AG04449 (cell line): ENCODE measurements around the gene RMND1.
A peak's percentile ranks its signal among the peaks of the same experiment; 100 is the strongest.

Source experiments
- CTCF ChIA-PET: fragments of 350-600 bp; formaldehyde crosslinking; extraction: SDS; loops from one replicate; lab custom pipeline; 2021; ENCODE audit warnings: antibody characterized with exemption; lab: Yijun Ruan, JAX
- POLR2A ChIA-PET: fragments of 400-600, 350-600 bp; formaldehyde crosslinking; extraction: SDS; loops from one replicate; lab custom pipeline; 2020; ENCODE audit warnings: antibody characterized with exemption, inconsistent platforms; lab: Yijun Ruan, JAX
- DNase-seq: peaks from one replicate; pipeline ENCODE4 v3.0.0-alpha.2; 2010; ENCODE audit warnings: low read depth, low spot score
- H3K4me3 ChIP-seq: 2 replicates; pipeline ENCODE4 v1.5.1; 2011; ENCODE audit warnings: low read depth, mild to moderate bottlenecking, control low read depth, low read length
- CTCF ChIP-seq: IDR thresholded peaks from one replicate; pipeline ENCODE4 v1.5.1; 2011; ENCODE audit warnings: mild to moderate bottlenecking, moderate library complexity, low read length, control low read depth, inconsistent platforms; ENCODE audit not compliant: insufficient read depth; ENCODE audit errors: missing control alignments

The RMND1 gene

GRCh38 chr6:151441390-151442166 lies 10.3 kb downstream of the RMND1 start:
- POLR2A ChIA-PET = interaction anchor here (0.8 kb wide), 1 partner anchor 11 kb away, joined by 3 read pairs; the partner anchor contains the start of gene RMND1
- no peak overlapping the region for H3K4me3 ChIP-seq
- CTCF ChIA-PET = interaction anchor here (0.8 to 7.1 kb wide), 14 partner anchors 9 to 683 kb away, joined by 3 to 67 read pairs (median 4); partner anchors contain the start of gene RMND1
- DNase-seq = no peak
- TF ChIP-seq CTCF = no peak

GRCh38 chr6:151440930-151441329 lies 11.0 kb downstream of the RMND1 start:
- DNase-seq = no peak
- H3K4me3 ChIP-seq = no peak overlapping the region
- CTCF ChIA-PET = interaction anchor here (0.8 to 7.1 kb wide), 15 partner anchors 8 to 684 kb away, joined by 3 to 67 read pairs (median 4); partner anchors contain the start of gene RMND1
- POLR2A ChIA-PET = interaction anchor here (0.8 kb wide), 1 partner anchor 11 kb away, joined by 3 read pairs; the partner anchor contains the start of gene RMND1
- TF ChIP-seq CTCF = peak; percentile 26

- H3K4me3 ChIP-seq = no peak overlapping the region
- ChIA-PET CTCF (interaction anchor here (1.0 to 7.1 kb wide), 7 partner anchors 8 to 684 kb away, joined by 3 to 67 read pairs (median 6); partner anchors contain the start of gene RMND1), POLR2A (no interaction called here)
- TF ChIP-seq CTCF = no peak
- DNase-seq = no peak
Measured at GRCh38 chr6:151440498-151440897, 11.4 kb downstream of the RMND1 start.

DNA sequence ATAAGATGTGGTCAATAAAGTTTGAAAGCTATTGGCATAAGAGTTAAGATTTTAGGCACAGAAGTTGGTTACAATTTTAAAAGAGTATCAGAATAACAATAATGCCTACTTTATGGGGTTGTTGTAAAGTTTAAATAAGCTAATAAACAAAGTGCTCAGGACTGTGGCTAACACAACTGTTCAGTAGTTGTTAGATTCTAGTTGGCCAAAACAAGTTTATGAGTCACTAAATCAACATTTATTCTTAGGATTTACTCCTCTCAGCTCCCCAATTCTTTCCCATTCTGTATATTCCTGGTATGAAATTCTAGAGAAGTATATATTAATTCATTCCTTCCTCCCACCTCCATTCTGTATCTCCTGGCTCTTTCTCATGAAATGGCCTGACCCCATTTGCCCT lies 14.5 kb downstream of the RMND1 start:
- CTCF ChIA-PET = interaction anchor here (1.1 to 7.1 kb wide), 5 partner anchors 8 to 40 kb away, joined by 3 to 67 read pairs (median 6); no protein-coding TSS in a partner anchor
- TF ChIP-seq CTCF = no peak
- H3K4me3 ChIP-seq = no peak overlapping the region
- no peak for DNase-seq
- POLR2A ChIA-PET = interaction anchor here (1.0 kb wide), 1 partner anchor 9 kb away, joined by 7 read pairs; no protein-coding TSS in a partner anchor

DNA sequence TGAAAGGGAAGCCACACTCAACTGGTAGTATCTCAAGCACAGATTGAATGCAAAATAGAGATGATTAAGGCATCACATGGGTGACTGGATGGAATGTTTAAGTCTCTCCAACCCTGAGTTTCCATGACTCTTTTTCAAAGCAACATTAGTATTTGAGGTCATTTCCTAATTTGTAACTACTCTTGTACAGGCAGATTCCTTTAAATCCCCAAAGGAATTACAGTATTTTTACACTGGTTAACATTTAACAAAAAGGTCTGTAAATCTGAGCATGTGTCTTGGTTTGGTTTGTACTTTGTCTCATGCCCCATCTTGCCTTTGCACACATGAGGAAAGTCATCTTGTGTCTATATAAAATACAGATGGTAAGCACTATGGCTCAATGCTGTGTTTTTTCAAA lies 15.1 kb downstream of the RMND1 start:
- CTCF ChIA-PET = interaction anchor here (1.3 to 7.1 kb wide), 5 partner anchors 9 to 40 kb away, joined by 3 to 67 read pairs (median 6); no protein-coding TSS in a partner anchor
- POLR2A ChIA-PET = interaction anchor here (1.0 kb wide), 1 partner anchor 9 kb away, joined by 7 read pairs; no protein-coding TSS in a partner anchor
- TF ChIP-seq CTCF = no peak
- no peak for DNase-seq
- no peak overlapping the region for H3K4me3 ChIP-seq

DNA sequence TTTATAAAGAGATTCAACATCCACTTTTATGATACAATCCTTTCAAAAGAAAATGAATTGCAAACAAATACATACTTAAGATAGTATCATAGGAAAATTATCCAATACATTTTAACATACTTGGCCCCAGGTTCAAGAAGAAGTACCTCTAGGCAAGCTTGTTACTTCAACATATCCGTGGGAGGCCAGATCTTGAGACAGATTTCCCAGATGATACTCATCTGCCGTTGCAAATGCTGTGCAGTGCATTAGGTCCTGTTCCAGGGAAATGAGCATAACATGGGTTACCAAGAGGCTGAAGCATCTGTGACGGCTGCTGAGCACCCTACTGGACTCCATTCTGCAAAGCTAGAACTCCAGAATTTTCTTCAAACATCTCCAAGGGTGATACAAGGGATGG lies 15.6 kb downstream of the RMND1 start:
- no peak for DNase-seq
- H3K4me3 ChIP-seq = no peak overlapping the region
- CTCF ChIA-PET = interaction anchor here (1.4 to 7.1 kb wide), 4 partner anchors 9 to 41 kb away, joined by 3 to 67 read pairs (median 8); no protein-coding TSS in a partner anchor
- TF ChIP-seq CTCF = no peak
- POLR2A ChIA-PET = no interaction called here
